H1 (cell line): ENCODE data around the gene PCED1B. TPM values are rescaled to one million over a fixed set of nuclear protein-coding genes. Genes with fewer than 3 reads are reported as not detected.

ENCODE experiments used
- CTCF ChIA-PET: fragments of 300-600 bp; sonication (Branson Sonifier 250); formaldehyde crosslinking; loops from one replicate; lab custom pipeline; 2021; ENCODE audit not compliant: partially characterized antibody; lab: Charles Lee
- POLR2A ChIA-PET: fragments of 300-600 bp; sonication (Branson Sonifier 250); formaldehyde crosslinking; loops from one replicate; lab custom pipeline; 2021; ENCODE audit warnings: inconsistent platforms; ENCODE audit not compliant: partially characterized antibody; lab: Charles Lee
- DNase-seq, 2 experiments: peaks; one replicate each; pipeline versions ENCODE4 v3.0.0 to v3.0.0-alpha.2; 2010 to 2022; ENCODE audit warnings: low spot score in 2 of 2, low read depth in 1 of 2, mixed read lengths in 1 of 2
- FAIRE-seq: peaks from 2 replicates; lab custom pipeline; 2011; peaks lifted over from hg19 to GRCh38; lab: Jason Lieb, UNC
- H2AFZ ChIP-seq: 2 replicates; pipeline ENCODE4 v1.8.1; 2012; ENCODE audit warnings: low read length, inconsistent platforms
- H2AK5ac ChIP-seq: 2 replicates; pipeline ENCODE4 v1.6.1; 2013; ENCODE audit warnings: low read depth, low read length
- H2BK120ac ChIP-seq: replicated peaks from 2 replicates; pipeline ENCODE3; 2013; ENCODE audit warnings: low read depth, low read length, inconsistent platforms
- H2BK12ac ChIP-seq: 2 replicates; pipeline ENCODE4 v1.6.1; 2013; ENCODE audit warnings: low read depth, low read length
- H2BK15ac ChIP-seq: 2 replicates; pipeline ENCODE4 v1.6.1; 2013; ENCODE audit warnings: low read length
- H2BK20ac ChIP-seq: 2 replicates; pipeline ENCODE4 v1.6.1; 2013; ENCODE audit warnings: low read length
- H2BK5ac ChIP-seq: 2 replicates; pipeline ENCODE4 v1.6.1; 2013; ENCODE audit warnings: low read depth, low read length
- H3K14ac ChIP-seq: 2 replicates; pipeline ENCODE4 v1.6.1; 2013; ENCODE audit warnings: inconsistent platforms; ENCODE audit not compliant: insufficient read length
- H3K18ac ChIP-seq: 2 replicates; pipeline ENCODE4 v1.6.1; 2013; ENCODE audit warnings: low read length; ENCODE audit errors: extremely low read depth
- H3K23ac ChIP-seq: 2 replicates; pipeline ENCODE4 v1.6.1; 2013; ENCODE audit warnings: inconsistent platforms; ENCODE audit not compliant: insufficient read length
- H3K23me2 ChIP-seq: 2 replicates; pipeline ENCODE4 v1.6.1; 2013; ENCODE audit warnings: low read depth, low read length
- H3K27ac ChIP-seq: 2 replicates; pipeline ENCODE4 v1.6.1; 2011; ENCODE audit warnings: low read depth, low read length, inconsistent platforms
- H3K27me3 ChIP-seq, 4 experiments: replicated peaks in 1 of 4; 1 replicate in 1 of 4; 2 replicates in 3 of 4; pipeline versions ENCODE4 v1.6.1 to v1.8.1; 2011 to 2013; ENCODE audit warnings: low read length in 3 of 4, mild to moderate bottlenecking in 3 of 4, inconsistent platforms in 2 of 4, mixed read lengths in 2 of 4, moderate library complexity in 1 of 4; ENCODE audit not compliant: control insufficient read depth in 3 of 4, insufficient read depth in 3 of 4; ENCODE audit errors: extremely low read depth in 1 of 4
- H3K36me3 ChIP-seq, 4 experiments: 2 replicates each; pipeline versions ENCODE4 v1.6.1 to v1.8.1; 2011 to 2013; ENCODE audit warnings: mild to moderate bottlenecking in 4 of 4, low read length in 3 of 4, moderate library complexity in 2 of 4, control low read depth in 1 of 4, inconsistent platforms in 1 of 4; ENCODE audit not compliant: insufficient read depth in 4 of 4, control insufficient read depth in 2 of 4
- H3K4ac ChIP-seq: replicated peaks from 2 replicates; pipeline ENCODE3; 2013; ENCODE audit warnings: low read length, low read depth, mixed read lengths, inconsistent platforms; ENCODE audit not compliant: insufficient read length
- H3K4me1 ChIP-seq, 4 experiments: replicated peaks in 1 of 4; 1 replicate in 1 of 4; 2 replicates in 3 of 4; pipeline versions ENCODE4 v1.6.1 to v1.8.1; 2011 to 2013; ENCODE audit warnings: low read length in 3 of 4, inconsistent platforms in 2 of 4, mixed read lengths in 1 of 4; ENCODE audit not compliant: insufficient read depth in 4 of 4, control insufficient read depth in 3 of 4
- H3K4me2 ChIP-seq, 2 experiments: 2 replicates each; pipeline versions ENCODE4 v1.6.1 to v1.8.1; 2011 to 2013; ENCODE audit warnings: low read depth in 2 of 2, low read length in 2 of 2, control low read depth in 1 of 2, inconsistent platforms in 1 of 2, mild to moderate bottlenecking in 1 of 2; ENCODE audit not compliant: insufficient read depth in 1 of 2
- H3K4me3 ChIP-seq, 4 experiments: fragments of 200-600, 300-600 bp in 1 of 4; sonication (generic), shearing (Covaris generic), sonication (Bioruptor Twin) in 1 of 4; 2 replicates each; pipeline versions ENCODE4 v1.5.1 to v1.8.1; 2011 to 2016; ENCODE audit warnings: low read length in 4 of 4, low read depth in 3 of 4, control low read depth in 2 of 4, inconsistent platforms in 2 of 4, mild to moderate bottlenecking in 2 of 4, mixed read lengths in 1 of 4, moderate library complexity in 1 of 4; ENCODE audit not compliant: insufficient read depth in 2 of 4; ENCODE audit errors: extremely low read depth in 1 of 4
- H3K56ac ChIP-seq: replicated peaks from 2 replicates; pipeline ENCODE3; 2013; ENCODE audit warnings: low read depth, mild to moderate bottlenecking, mixed read lengths, low read length, inconsistent platforms; ENCODE audit not compliant: insufficient read length
- H3K79me1 ChIP-seq: 2 replicates; pipeline ENCODE4 v1.6.1; 2013; ENCODE audit warnings: low read depth, low read length, control low read depth
- H3K79me2 ChIP-seq, 2 experiments: 2 replicates each; pipeline versions ENCODE4 v1.6.1 to v1.8.1; 2012 to 2013; ENCODE audit warnings: low read length in 2 of 2, mild to moderate bottlenecking in 2 of 2, inconsistent platforms in 1 of 2; ENCODE audit not compliant: insufficient read depth in 2 of 2, control insufficient read depth in 1 of 2
- H3K9ac ChIP-seq, 4 experiments: replicated peaks in 1 of 4; 1 replicate in 1 of 4; 2 replicates in 3 of 4; pipeline versions ENCODE4 v1.6.1 to v1.8.1; 2011 to 2013; ENCODE audit warnings: low read depth in 3 of 4, low read length in 3 of 4, control low read depth in 2 of 4, mild to moderate bottlenecking in 2 of 4, moderate library complexity in 2 of 4, inconsistent platforms in 1 of 4; ENCODE audit errors: extremely low read depth in 1 of 4
- H3K9me3 ChIP-seq, 2 experiments: 2 replicates each; pipeline versions ENCODE4 v1.6.1 to v1.8.1; 2012 to 2013; ENCODE audit warnings: mild to moderate bottlenecking in 2 of 2, moderate library complexity in 2 of 2, control low read depth in 1 of 2, inconsistent platforms in 1 of 2, low read depth in 1 of 2, low read length in 1 of 2, mixed read lengths in 1 of 2; ENCODE audit not compliant: insufficient read depth in 2 of 2
- H4K20me1 ChIP-seq, 2 experiments: replicated peaks in 1 of 2; 2 replicates each; pipeline versions ENCODE3 to v1.8.1; 2011 to 2013; ENCODE audit warnings: inconsistent platforms in 2 of 2, low read length in 2 of 2, mild to moderate bottlenecking in 1 of 2; ENCODE audit not compliant: insufficient read depth in 2 of 2, control insufficient read depth in 1 of 2
- H4K5ac ChIP-seq: 2 replicates; pipeline ENCODE4 v1.6.1; 2013; ENCODE audit warnings: low read length, low read depth, mixed read lengths, inconsistent platforms; ENCODE audit not compliant: insufficient read length
- H4K8ac ChIP-seq: 2 replicates; pipeline ENCODE4 v1.8.0; 2013; ENCODE audit warnings: mild to moderate bottlenecking, moderate library complexity, low read length, inconsistent platforms; ENCODE audit not compliant: insufficient read depth; ENCODE audit errors: extremely low read depth
- H4K91ac ChIP-seq: replicated peaks from 2 replicates; pipeline ENCODE3; 2013; ENCODE audit warnings: low read length, mixed read lengths, inconsistent platforms; ENCODE audit not compliant: insufficient read length
- FOSL1 ChIP-seq: IDR thresholded peaks from 2 replicates; pipeline ENCODE4 v1.6.1; 2011; ENCODE audit warnings: mild to moderate bottlenecking, low read depth, low read length, moderate library complexity; ENCODE audit not compliant: insufficient read depth
- POLR2A ChIP-seq, 2 experiments: IDR thresholded peaks; 1 replicate in 1 of 2; 2 replicates in 1 of 2; pipeline ENCODE4 v1.6.1; 2011; ENCODE audit warnings: low read depth in 2 of 2, low read length in 2 of 2, mild to moderate bottlenecking in 2 of 2; ENCODE audit errors: control extremely low read depth in 1 of 2
- SP4 ChIP-seq: IDR thresholded peaks from 2 replicates; pipeline ENCODE4 v1.6.1; 2012; ENCODE audit warnings: low read length, inconsistent platforms
- WGBS, 2 experiments: shearing (Covaris generic) in 1 of 2; methylation state at CpG; one replicate each; pipeline versions ENCODE4 v1.1.6 to v1.1.7; 2013 to 2015; ENCODE audit warnings: low lambda C conversion rate in 2 of 2, mixed read lengths in 2 of 2, inconsistent platforms in 1 of 2, low coverage in 1 of 2, missing lambda C conversion rate in 1 of 2; ENCODE audit not compliant: insufficient replicate concordance in 2 of 2, insufficient coverage in 1 of 2, insufficient read length in 1 of 2; ENCODE audit errors: extremely low coverage in 1 of 2, missing lambda C conversion rate in 1 of 2; 5-methylcytosine and 5-hydroxymethylcytosine counted together
- polyA plus RNA-seq, 7 experiments: library from polyadenylated mRNA; depleted of rRNA in 3 of 7; stranded (reverse) in 5 of 7; unstranded in 2 of 7; fragments of >200 nt in 5 of 7; fragments of 200-250 nt in 2 of 7; gene quantifications; 1 replicate in 5 of 7; 2 replicates in 1 of 7; 4 replicates in 1 of 7; pipeline versions ENCODE4 v1.2.1 to v1.2.3, GENCODE V29; 2011 to 2013; ENCODE audit warnings: missing spikeins in 2 of 7, mixed read lengths in 2 of 7
- total RNA-seq: library from RNA; stranded (reverse); fragmentation: NEBNext Ultra II Directional; extraction: Animal tissue kit (Norgen Biotek cat#: 25700); gene quantifications from 2 replicates; pipeline ENCODE4 v1.2.1, GENCODE V29; 2021

Gene PCED1B
- total and polyA plus RNA-seq, 2 of the 8 experiments (the other 6 are each of a cell fraction or from before 2014, with no cell fraction given), result 4.7 to 5.4 TPM

GRCh38 chr12:47223031-47223847, 143.8 kb downstream of the PCED1B start:
- Histone ChIP-seq H2BK12ac (peak overlapping the region; percentile 32; the same call in 1 of the 2 replicates), H2BK120ac (peak overlapping the region; percentile 59), H3K23ac (no peak overlapping the region), H3K79me2 (no peaks in the 10 kb centered on the region), H3K56ac (peak overlapping the region; percentile 33), H3K79me1 (no peaks in the 10 kb centered on the region), H3K14ac (no peak overlapping the region), H3K4ac (peak overlapping the region; percentile 53), H2AFZ (no peak overlapping the region), H4K8ac (no peak overlapping the region), H3K4me1 (peaks cover 5 to 19% (median 12%) of the 10 kb centered on the region in 4 experiments), H3K9ac (peak overlapping the region in 2 of 4 experiments; percentile 2 to 19; a peak in 4 of 7 replicates), H3K18ac (peak overlapping the region; percentile 71), H2BK20ac (peak overlapping the region; percentile 67; the same call in 1 of the 2 replicates), H4K91ac (peak overlapping the region; percentile 71), H2BK5ac (peak overlapping the region; percentile 96; the same call in 1 of the 2 replicates), H4K5ac (peak overlapping the region; percentile 8), H3K23me2 (no peaks in the 10 kb centered on the region), H4K20me1 (no peaks in the 10 kb centered on the region), H2BK15ac (no peak overlapping the region), H3K36me3 (no peaks in the 10 kb centered on the region), H3K4me2 (peak overlapping the region; percentile 54 to 62), H3K27me3 (no peaks in the 10 kb centered on the region), H2AK5ac (no peak overlapping the region), H3K27ac (peak overlapping the region; percentile 74; the same call in 1 of the 2 replicates), H3K9me3 (no peaks in the 10 kb centered on the region), H3K4me3 (peak overlapping the region in 3 of 4 experiments; percentile 13 to 45 (median 17); a peak in 5 of 8 replicates)
- peak; percentile 68 for FAIRE-seq
- WGBS, 2 experiments, result 1% methylated on average over 7 of the region's 7 CpGs; no CpG with 5 or more reads in 1 of the 2 experiments
- CTCF ChIA-PET, result no interaction called here
- DNase-seq, result peak; percentile 33 to 61
- POLR2A ChIA-PET, result interaction anchor here (1.0 to 1.3 kb wide), 2 partner anchors 10 to 14 kb away, joined by 3 read pairs; no protein-coding TSS in a partner anchor
- TF ChIP-seq SP4 (no peak), FOSL1 (no peak), POLR2A (IDR thresholded peaks at IDR 0.05; ENCODE audit: control extremely low read depth in 1 of 2, low read depth in 2 of 2, low read length in 2 of 2) (0 out of 3 replicates have a peak, but pooled peaks of 1 of the 2 experiments have one; percentile 28)
